Adipocyte (in vitro differentiated cells): ENCODE data around the gene TRIB2.

Experiments used
- DNase-seq: peaks from one replicate; pipeline ENCODE4 v3.0.0-alpha.2; 2015; ENCODE audit warnings: low read depth
- H3K27me3 ChIP-seq: replicated peaks from 2 replicates; pipeline ENCODE4 v1.7.0; 2013; ENCODE audit warnings: mild to moderate bottlenecking, low read length, moderate library complexity; ENCODE audit not compliant: control insufficient read depth, insufficient read depth
- H3K36me3 ChIP-seq: 2 replicates; pipeline ENCODE4 v1.7.0; 2013; ENCODE audit warnings: low read length, mild to moderate bottlenecking, moderate library complexity; ENCODE audit not compliant: control insufficient read depth, insufficient read depth, severe bottlenecking
- H3K4me1 ChIP-seq: 2 replicates; pipeline ENCODE4 v1.7.0; 2013; ENCODE audit warnings: mild to moderate bottlenecking, low read length, moderate library complexity; ENCODE audit not compliant: control insufficient read depth, insufficient read depth
- H3K4me3 ChIP-seq: 2 replicates; pipeline ENCODE4 v1.7.0; 2013; ENCODE audit warnings: mild to moderate bottlenecking, low read length, moderate library complexity
- H3K9ac ChIP-seq: 2 replicates; pipeline ENCODE4 v1.7.0; 2013; ENCODE audit warnings: mild to moderate bottlenecking, low read length, moderate library complexity
- H3K9me3 ChIP-seq: 2 replicates; pipeline ENCODE4 v1.7.0; 2013; ENCODE audit warnings: mild to moderate bottlenecking, low read length, moderate library complexity; ENCODE audit not compliant: control insufficient read depth

Gene TRIB2

GRCh38 chr2:12770300-12770968 lies 53.7 kb downstream of the TRIB2 start:
- Histone ChIP-seq H3K4me1 (peaks cover 23% of the 10 kb centered on the region), H3K9ac (no peak overlapping the region)

GRCh38 chr2:12771154-12771553 lies 54.4 kb downstream of the TRIB2 start:
- no peak overlapping the region for H3K9ac ChIP-seq
- DNase-seq = no peak
- H3K4me3 ChIP-seq = no peak overlapping the region
- H3K4me1 ChIP-seq = peaks cover 16% of the 10 kb centered on the region
- no peaks in the 10 kb centered on the region for H3K9me3 ChIP-seq
- H3K36me3 ChIP-seq = no peaks in the 10 kb centered on the region
- H3K27me3 ChIP-seq = no peaks in the 10 kb centered on the region

More at GRCh38 chr2:12770300-12770968, 53.7 kb downstream of the TRIB2 start:
- Histone ChIP-seq H3K27me3 (no peaks in the 10 kb centered on the region), H3K36me3 (no peaks in the 10 kb centered on the region), H3K4me3 (no peak overlapping the region), H3K9me3 (no peaks in the 10 kb centered on the region)
- DNase-seq = no peak

- Histone ChIP-seq H3K27me3 (no peaks in the 10 kb centered on the region), H3K9me3 (no peaks in the 10 kb centered on the region), H3K36me3 (no peaks in the 10 kb centered on the region), H3K9ac (no peak overlapping the region), H3K4me3 (no peak overlapping the region), H3K4me1 (peaks cover 11% of the 10 kb centered on the region)
- DNase-seq = no peak
Observed at GRCh38 chr2:12773586-12774394, 57.1 kb downstream of the TRIB2 start.

- H3K9me3 ChIP-seq = no peaks in the 10 kb centered on the region
- H3K9ac ChIP-seq = no peak overlapping the region
- H3K36me3 ChIP-seq = no peaks in the 10 kb centered on the region
- H3K4me1 ChIP-seq = peaks cover 11% of the 10 kb centered on the region
- peak; percentile 65 for DNase-seq
- H3K27me3 ChIP-seq = no peaks in the 10 kb centered on the region
- no peak overlapping the region for H3K4me3 ChIP-seq
Observed at GRCh38 chr2:12774395-12774727, 57.6 kb downstream of the TRIB2 start.

GRCh38 chr2:12776521-12776961 lies 59.8 kb downstream of the TRIB2 start:
- no peak overlapping the region for H3K4me3 ChIP-seq
- DNase-seq = no peak
- H3K9me3 ChIP-seq = no peaks in the 10 kb centered on the region
- H3K27me3 ChIP-seq = no peaks in the 10 kb centered on the region
- peaks cover 11% of the 10 kb centered on the region for H3K4me1 ChIP-seq
- H3K9ac ChIP-seq = no peak overlapping the region
- H3K36me3 ChIP-seq = no peaks in the 10 kb centered on the region

GRCh38 chr2:12778369-12778768 lies 61.6 kb downstream of the TRIB2 start:
- no peak for DNase-seq
- H3K27me3 ChIP-seq = no peaks in the 10 kb centered on the region
- H3K4me3 ChIP-seq = no peak overlapping the region
- H3K4me1 ChIP-seq = peaks cover 11% of the 10 kb centered on the region
- H3K9ac ChIP-seq = no peak overlapping the region
- no peaks in the 10 kb centered on the region for H3K36me3 ChIP-seq
- no peaks in the 10 kb centered on the region for H3K9me3 ChIP-seq

GRCh38 chr2:12778811-12779579 lies 62.3 kb downstream of the TRIB2 start:
- Histone ChIP-seq H3K4me3 (no peak overlapping the region), H3K9me3 (no peaks in the 10 kb centered on the region), H3K27me3 (no peaks in the 10 kb centered on the region), H3K4me1 (peaks cover 5% of the 10 kb centered on the region), H3K9ac (no peak overlapping the region), H3K36me3 (no peaks in the 10 kb centered on the region)
- DNase-seq = no peak

- Histone ChIP-seq H3K27me3 (no peaks in the 10 kb centered on the region), H3K4me3 (no peak overlapping the region), H3K9me3 (no peaks in the 10 kb centered on the region), H3K4me1 (no peaks in the 10 kb centered on the region), H3K36me3 (no peaks in the 10 kb centered on the region), H3K9ac (no peak overlapping the region)
- DNase-seq = no peak
Observed at GRCh38 chr2:12781329-12781728, 64.6 kb downstream of the TRIB2 start.

GRCh38 chr2:12787891-12788801 lies 71.4 kb downstream of the TRIB2 start:
- peak overlapping the region; percentile 68 for H3K4me3 ChIP-seq
- no peaks in the 10 kb centered on the region for H3K36me3 ChIP-seq
- no peaks in the 10 kb centered on the region for H3K27me3 ChIP-seq
- H3K9ac ChIP-seq = peak overlapping the region; percentile 81
- peaks cover 14% of the 10 kb centered on the region for H3K4me1 ChIP-seq
- peak; percentile 61 for DNase-seq
- H3K9me3 ChIP-seq = no peaks in the 10 kb centered on the region

- no peak overlapping the region for H3K9ac ChIP-seq
- H3K27me3 ChIP-seq = no peaks in the 10 kb centered on the region
- H3K4me1 ChIP-seq = peaks cover 17% of the 10 kb centered on the region
- no peak for DNase-seq
- no peaks in the 10 kb centered on the region for H3K9me3 ChIP-seq
- H3K36me3 ChIP-seq = no peaks in the 10 kb centered on the region
- H3K4me3 ChIP-seq = no peak overlapping the region
Observed at GRCh38 chr2:12791906-12792305, 75.2 kb downstream of the TRIB2 start.
